ENCODE measurements around the gene EPHA2.
A peak's percentile ranks its signal among the peaks of the same experiment; 100 is the strongest.

EPHA2 gene

DNA sequence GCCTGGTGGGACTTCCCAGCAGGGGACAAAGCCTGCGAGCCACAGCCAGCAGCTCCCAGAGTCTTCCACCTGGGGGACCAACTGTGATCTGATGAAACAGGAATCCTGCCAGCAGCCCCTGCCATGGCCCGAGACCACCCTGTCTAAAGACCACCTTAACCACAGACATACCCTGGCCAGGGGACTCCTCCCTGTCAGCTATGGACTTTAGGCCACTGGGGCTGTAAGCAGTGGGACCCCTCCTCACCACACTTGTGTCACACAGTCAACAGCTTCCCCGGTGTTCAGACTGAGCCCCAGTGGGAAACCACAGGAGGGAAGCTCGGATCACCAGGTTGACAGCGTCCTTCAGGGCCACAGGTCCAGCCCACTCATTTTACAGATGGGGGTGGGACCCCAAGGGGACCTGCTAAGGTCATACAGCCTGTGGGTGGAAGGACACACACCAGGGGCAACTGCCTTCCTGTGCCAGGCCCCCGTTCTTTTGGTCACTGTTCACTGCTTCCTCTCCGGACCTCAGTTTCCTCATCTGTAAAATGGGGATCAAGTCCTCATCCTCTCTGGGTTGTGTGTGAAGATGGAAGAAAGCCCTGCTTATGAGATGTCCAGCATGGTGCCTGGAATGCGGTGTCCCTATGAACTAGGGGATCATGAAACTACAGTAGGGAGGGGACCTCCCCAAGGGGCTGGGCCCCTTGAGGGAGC, 11.4 kb downstream of the EPHA2 start:
- no peak for TF ChIP-seq FOXP2 (optimal IDR thresholded peaks at IDR 0.05; ENCODE audit: borderline replicate concordance, extremely low read depth, extremely low read length, insufficient read depth)
- no peak for TF ChIP-seq TAF1 (IDR thresholded peaks at IDR 0.05; ENCODE audit: borderline replicate concordance, insufficient read depth, low read length)
- no peak for TF ChIP-seq SIN3A (IDR thresholded peaks at IDR 0.05; ENCODE audit: borderline replicate concordance, insufficient read depth, low read length)
- no peak for TF ChIP-seq POLR2AphosphoS5 (IDR thresholded peaks at IDR 0.05; ENCODE audit: low read depth, low read length)
- TF ChIP-seq, protein P1, sequence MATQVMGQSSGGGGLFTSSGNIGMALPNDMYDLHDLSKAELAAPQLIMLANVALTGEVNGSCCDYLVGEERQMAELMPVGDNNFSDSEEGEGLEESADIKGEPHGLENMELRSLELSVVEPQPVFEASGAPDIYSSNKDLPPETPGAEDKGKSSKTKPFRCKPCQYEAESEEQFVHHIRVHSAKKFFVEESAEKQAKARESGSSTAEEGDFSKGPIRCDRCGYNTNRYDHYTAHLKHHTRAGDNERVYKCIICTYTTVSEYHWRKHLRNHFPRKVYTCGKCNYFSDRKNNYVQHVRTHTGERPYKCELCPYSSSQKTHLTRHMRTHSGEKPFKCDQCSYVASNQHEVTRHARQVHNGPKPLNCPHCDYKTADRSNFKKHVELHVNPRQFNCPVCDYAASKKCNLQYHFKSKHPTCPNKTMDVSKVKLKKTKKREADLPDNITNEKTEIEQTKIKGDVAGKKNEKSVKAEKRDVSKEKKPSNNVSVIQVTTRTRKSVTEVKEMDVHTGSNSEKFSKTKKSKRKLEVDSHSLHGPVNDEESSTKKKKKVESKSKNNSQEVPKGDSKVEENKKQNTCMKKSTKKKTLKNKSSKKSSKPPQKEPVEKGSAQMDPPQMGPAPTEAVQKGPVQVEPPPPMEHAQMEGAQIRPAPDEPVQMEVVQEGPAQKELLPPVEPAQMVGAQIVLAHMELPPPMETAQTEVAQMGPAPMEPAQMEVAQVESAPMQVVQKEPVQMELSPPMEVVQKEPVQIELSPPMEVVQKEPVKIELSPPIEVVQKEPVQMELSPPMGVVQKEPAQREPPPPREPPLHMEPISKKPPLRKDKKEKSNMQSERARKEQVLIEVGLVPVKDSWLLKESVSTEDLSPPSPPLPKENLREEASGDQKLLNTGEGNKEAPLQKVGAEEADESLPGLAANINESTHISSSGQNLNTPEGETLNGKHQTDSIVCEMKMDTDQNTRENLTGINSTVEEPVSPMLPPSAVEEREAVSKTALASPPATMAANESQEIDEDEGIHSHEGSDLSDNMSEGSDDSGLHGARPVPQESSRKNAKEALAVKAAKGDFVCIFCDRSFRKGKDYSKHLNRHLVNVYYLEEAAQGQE (IDR thresholded peaks at IDR 0.05; ENCODE audit: insufficient read depth in 1 of 2, low read depth in 2 of 2, low read length in 2 of 2), result no peak

DNA sequence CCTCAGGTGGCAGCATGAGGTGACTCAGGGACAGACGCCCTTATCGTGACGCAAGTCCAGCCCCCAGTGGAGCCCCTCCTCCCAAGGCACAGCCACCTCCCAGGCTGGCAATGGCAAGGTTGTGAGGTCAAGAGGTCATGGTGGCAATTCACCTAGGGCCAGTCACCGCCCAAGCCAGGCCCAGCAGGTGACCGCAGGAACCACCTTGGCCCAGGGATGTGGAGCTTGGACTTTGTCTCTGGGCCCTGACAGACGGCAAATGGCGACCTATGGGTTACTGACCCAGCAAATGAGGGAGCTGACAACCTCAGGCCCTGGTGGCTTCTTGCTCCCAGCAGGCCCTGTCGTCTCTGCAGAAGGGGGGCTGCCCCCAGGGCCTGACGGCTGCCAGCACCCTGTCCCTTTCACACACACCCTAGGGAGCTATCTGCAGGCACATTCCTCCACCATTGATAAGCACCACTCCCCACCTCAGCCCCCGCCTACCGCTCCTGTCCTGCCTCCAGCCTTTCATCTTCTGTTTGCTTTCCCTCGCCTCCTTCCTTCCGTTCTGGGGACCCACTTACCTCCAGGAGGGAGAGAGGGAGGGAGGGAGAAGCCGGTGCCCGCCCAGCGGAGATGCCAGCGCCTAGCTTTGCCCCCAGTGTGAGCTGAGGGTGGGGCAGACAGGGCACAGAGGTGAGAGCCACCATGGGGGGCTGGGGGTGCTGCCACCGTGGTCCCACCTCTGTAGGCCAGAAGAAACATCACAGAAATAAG, 12.1 kb downstream of the EPHA2 start:
- TF ChIP-seq POLR2AphosphoS5 (IDR thresholded peaks at IDR 0.05; ENCODE audit: low read depth, low read length), result no peak
- TF ChIP-seq FOXP2 (optimal IDR thresholded peaks at IDR 0.05; ENCODE audit: borderline replicate concordance, extremely low read depth, extremely low read length, insufficient read depth), result no peak
- no peak for TF ChIP-seq SIN3A (IDR thresholded peaks at IDR 0.05; ENCODE audit: borderline replicate concordance, insufficient read depth, low read length)
- TF ChIP-seq TAF1 (IDR thresholded peaks at IDR 0.05; ENCODE audit: borderline replicate concordance, insufficient read depth, low read length), result no peak

DNA sequence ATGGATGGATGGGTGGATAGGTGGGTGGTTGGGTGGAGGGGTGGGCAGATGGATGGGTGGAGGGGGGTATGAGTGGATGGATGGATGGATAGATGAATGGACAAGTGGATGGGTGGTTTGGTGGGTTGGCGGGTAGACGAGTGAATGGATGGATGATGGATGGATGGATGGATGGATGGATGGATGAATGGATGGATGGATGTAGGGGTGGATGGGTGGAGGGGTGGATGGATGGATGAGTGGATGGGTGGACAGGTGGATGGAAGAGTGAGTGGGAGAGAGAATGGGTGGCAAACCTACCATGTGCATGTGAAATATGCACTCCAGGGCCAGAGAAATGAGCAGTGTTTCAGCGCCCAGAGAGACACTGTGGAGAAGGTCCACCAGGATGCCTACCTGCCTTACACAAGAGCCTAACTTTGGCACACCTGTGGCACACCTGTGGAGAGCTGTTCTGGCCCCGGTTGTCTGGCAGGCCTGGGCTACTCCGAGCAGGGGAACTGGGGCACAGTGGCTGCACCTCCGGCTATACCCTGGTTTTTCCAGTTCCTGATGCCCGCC, 12.8 kb downstream of the EPHA2 start:
- TF ChIP-seq POLR2AphosphoS5 (IDR thresholded peaks at IDR 0.05; ENCODE audit: low read depth, low read length) (no peak), FOXP2 (optimal IDR thresholded peaks at IDR 0.05; ENCODE audit: borderline replicate concordance, extremely low read depth, extremely low read length, insufficient read depth) (no peak), SIN3A (IDR thresholded peaks at IDR 0.05; ENCODE audit: borderline replicate concordance, insufficient read depth, low read length) (no peak), TAF1 (IDR thresholded peaks at IDR 0.05; ENCODE audit: borderline replicate concordance, insufficient read depth, low read length) (no peak)
- TF ChIP-seq, protein P1 (IDR thresholded peaks at IDR 0.05; ENCODE audit: insufficient read depth in 1 of 2, low read depth in 2 of 2, low read length in 2 of 2), result no peak

DNA sequence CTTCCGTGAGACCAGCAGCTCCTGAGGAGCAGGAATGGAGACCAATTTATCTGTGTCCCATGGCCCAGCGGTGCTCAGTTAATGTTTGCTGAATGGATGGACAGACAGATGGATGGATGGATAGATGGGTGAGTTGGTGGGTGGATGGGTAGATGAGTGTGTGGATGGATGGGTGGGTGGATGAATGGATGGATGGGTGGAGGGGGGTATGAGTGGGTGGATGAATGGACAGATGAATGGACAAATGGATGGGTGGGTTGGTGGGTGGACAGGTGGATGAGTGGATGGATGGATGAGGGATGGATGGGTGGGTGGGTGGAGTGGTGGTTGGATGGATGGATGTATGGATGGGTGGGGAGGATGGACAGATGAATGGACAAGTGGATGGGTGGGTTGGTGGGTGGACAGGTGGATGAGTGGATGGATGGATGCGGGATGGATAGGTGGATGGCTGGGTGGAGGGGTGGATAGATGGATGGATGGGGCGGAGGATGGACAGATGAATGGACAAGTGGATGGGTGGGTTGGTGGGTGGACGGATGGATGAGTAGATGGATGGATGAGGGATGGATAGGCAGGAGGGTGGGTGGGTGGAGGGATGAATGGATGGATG, 13.4 kb downstream of the EPHA2 start:
- TF ChIP-seq FOXP2 (optimal IDR thresholded peaks at IDR 0.05; ENCODE audit: borderline replicate concordance, extremely low read depth, extremely low read length, insufficient read depth), result no peak
- TF ChIP-seq SIN3A (IDR thresholded peaks at IDR 0.05; ENCODE audit: borderline replicate concordance, insufficient read depth, low read length), result no peak

DNA sequence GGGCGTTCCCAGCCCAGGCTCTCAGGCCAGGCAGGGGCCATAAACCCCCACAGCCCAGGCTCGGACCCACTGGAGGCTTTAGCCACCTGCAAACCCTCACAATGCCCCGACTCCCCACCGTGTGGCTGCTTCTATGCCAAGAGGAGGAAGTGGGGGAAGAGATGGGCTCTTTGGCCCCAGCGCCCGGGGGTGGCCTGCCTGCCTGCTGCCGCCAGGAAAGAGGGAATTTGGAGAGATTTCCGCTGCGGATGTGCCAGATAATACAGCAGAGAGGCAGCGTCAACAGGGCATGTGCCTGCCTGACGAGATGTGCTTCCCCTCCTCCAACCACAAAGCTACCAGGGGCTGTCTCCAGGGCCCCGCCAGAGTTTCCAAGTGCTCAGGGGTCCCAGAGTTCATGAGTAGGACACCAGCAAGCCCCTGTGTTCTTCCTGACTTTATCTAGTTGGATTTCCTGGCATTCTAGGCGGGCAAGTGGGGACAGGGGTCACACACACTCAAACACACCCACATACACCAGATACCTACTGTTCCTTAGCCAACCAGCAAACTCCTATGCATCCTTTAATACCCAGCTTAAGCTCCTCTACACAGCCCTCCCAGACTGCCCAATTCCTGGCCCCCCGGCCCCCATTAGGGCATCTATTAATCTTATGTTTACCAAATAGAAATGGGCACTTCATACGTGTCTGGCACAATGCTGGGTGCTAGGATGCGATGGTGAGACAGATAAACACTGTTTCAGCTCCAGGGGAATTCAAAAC, 14.1 kb downstream of the EPHA2 start:
- peak; percentile 64 for TF ChIP-seq FOXP2 (optimal IDR thresholded peaks at IDR 0.05; ENCODE audit: borderline replicate concordance, extremely low read depth, extremely low read length, insufficient read depth)
- TF ChIP-seq, protein P1 (IDR thresholded peaks at IDR 0.05; ENCODE audit: insufficient read depth in 1 of 2, low read depth in 2 of 2, low read length in 2 of 2), result no peak

Data from PFSK-1 (cell line).